HG03520 (cell line): ENCODE data around the gene PRSS2.
"Not testable (repeated sequence)": the region's sequence is repeated elsewhere in the genome, so short reads cannot be mapped to it uniquely, and the experiment has no call there.

Experiments
- ATAC-seq: cut with Tn5 transposase; IDR thresholded peaks from one replicate; pipeline ENCODE4 v1.9.1; 2021; ENCODE audit warnings: mild to moderate bottlenecking, moderate library complexity; ENCODE audit not compliant: unreplicated experiment

Gene PRSS2

GRCh38 chr7:142770661-142771352 lies at the start of gene PRSS2:
Gene PRSS2 (plus strand): TSS chr7:142770970. CDS start chr7:142770983, 13 bp downstream.
- no peak for ATAC-seq

DNA sequence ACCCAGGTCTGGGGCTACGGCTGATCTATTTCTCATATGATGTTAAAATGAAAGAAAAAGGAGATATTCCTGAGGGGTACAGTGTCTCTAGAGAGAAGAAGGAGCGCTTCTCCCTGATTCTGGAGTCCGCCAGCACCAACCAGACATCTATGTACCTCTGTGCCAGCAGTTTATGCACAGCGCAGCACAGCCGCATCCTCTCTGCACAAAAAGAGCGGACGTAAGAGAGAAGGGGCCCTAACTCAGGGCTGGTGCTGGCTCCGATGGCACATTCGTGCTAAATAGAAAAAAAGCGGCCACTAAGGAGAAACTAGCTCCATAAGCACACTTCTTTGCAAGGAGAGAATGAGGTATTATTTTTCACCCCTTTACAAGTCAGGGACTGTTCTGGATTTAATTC lies 49.8 kb upstream of the PRSS2 start:
- no peak for ATAC-seq

DNA sequence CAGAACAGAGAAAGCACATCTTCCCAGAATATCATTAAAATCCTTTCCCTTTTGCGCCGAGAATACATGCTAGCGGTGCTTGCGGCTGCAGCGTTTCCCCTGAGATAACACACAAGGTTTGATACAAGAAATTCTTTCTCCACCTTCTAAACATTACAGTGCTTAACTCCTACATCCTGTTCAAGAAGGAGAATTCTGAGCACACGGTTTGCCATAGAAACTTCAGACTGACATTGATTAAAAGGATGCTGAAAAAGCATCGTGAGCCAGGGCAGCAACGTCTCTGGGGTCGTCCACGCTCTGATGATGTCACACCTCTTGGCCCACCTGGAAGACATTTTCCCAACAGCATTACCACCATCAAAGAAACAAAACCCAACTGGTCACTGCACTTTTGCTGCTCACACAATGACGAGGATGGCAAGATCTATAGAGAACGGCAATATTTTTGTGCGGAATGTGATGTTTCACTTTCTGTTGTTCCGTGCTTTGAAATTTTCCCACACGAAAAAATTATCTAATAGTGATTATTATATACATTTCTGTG lies 48.4 kb upstream of the PRSS2 start:
- no peak for ATAC-seq

DNA sequence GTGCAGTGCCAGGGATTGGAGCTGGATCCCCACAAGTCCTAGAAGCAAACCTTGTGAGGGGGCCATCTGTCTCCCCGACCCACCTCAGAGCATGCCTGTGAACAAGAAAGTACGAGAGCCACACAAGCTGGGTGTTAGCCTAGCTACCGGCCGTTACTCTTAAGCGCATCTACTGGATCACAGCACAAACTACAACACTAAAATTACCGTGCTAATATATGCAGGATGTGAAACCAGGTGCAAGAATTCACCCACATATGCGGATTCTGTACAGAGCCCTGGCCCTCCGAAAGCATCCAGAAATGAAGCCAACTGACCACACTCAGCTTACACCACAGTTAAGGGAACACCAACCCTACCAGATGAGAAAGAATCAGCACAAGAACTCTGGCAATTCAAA lies 37.5 kb upstream of the PRSS2 start:
- peak; percentile 89 for ATAC-seq

DNA sequence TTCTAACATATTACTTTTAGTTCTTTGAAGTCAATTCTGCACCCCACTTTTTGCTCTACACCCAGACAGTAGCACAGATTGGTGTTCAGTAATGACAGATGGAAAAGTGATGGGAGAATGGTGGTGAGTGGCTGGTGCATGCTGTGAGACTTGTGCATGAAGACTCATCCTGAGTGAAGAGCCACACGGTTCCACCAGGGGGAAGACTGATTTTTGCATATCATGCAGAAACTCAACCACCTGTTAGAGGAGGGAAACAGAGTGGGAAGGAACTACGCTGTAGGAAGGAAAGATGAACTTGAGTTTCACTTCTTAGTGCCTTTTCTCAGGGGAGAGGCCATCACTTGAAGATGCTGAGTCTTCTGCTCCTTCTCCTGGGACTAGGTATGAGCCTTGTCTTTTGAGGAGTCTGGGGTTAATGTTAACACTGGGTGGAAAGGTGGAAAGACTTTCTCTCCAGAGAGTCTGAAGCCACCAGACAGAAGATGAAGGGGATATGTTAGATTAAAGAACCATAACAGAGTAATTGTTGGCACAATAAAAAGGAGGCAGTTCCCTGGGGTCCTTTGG lies 30.8 kb upstream of the PRSS2 start:
- ATAC-seq, result peak; percentile 96

DNA sequence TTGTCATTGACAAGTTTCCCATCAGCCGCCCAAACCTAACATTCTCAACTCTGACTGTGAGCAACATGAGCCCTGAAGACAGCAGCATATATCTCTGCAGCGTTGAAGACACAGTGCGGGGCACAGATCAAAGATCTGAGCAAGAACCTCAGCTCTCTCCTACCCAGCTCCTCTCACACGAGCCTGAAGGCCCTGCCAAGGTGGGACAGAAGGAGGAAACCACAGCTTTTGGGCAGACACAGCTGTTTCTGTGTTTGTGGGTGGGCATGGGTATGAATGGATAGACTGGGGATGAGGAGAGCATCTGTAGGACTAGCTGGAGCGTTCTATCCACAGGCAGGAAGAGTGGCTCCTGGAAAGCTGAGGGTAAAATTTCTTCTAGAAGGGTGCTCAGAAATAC lies 30.0 kb upstream of the PRSS2 start:
- no peak for ATAC-seq

DNA sequence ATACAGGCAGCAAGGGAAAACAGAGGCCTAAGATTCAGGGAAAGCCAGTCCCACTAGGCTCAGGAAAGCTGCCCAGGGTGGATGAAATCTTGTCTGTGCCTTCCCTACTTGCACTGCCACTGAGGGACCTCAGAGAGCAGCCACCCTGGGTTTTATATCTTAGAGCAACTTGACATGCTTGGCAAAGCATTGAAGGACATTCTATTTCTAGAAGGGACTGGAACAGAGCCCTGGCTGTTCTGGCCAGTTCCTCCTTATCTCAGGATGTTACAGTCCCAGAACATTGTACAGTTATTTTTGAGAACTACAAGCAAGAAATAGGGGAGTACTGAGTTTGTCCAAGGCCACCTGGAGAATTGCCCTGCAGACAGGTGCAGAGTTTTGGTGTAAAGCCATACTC lies 28.8 kb upstream of the PRSS2 start:
- not testable (repeated sequence) for ATAC-seq

GRCh38 chr7:142745091-142745635 lies 25.6 kb upstream of the PRSS2 start:
- no peak for ATAC-seq

- no peak for ATAC-seq
Measured at GRCh38 chr7:142745745-142746144, 25.0 kb upstream of the PRSS2 start.

- ATAC-seq, result no peak
Measured at GRCh38 chr7:142746264-142746663, 24.5 kb upstream of the PRSS2 start.

DNA sequence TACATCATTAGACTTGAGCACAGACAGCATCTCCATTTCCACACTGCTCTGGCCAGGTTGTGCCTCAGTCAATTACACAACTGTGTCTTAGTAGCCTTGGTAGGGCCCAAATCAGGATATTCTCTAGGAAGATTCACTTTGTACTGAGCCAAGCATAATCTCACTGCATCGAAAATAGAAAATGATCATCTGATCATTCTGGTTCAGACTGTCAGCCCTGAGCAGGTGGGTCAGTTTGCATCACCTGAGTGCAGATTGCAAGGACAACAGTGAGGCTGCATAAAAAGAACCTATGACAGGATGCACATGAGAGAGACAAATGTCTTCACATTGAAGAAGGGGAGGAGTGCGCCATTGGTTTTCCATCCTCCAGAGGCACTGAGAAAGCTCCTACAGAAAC lies 22.4 kb upstream of the PRSS2 start:
- ATAC-seq, result not testable (repeated sequence)

DNA sequence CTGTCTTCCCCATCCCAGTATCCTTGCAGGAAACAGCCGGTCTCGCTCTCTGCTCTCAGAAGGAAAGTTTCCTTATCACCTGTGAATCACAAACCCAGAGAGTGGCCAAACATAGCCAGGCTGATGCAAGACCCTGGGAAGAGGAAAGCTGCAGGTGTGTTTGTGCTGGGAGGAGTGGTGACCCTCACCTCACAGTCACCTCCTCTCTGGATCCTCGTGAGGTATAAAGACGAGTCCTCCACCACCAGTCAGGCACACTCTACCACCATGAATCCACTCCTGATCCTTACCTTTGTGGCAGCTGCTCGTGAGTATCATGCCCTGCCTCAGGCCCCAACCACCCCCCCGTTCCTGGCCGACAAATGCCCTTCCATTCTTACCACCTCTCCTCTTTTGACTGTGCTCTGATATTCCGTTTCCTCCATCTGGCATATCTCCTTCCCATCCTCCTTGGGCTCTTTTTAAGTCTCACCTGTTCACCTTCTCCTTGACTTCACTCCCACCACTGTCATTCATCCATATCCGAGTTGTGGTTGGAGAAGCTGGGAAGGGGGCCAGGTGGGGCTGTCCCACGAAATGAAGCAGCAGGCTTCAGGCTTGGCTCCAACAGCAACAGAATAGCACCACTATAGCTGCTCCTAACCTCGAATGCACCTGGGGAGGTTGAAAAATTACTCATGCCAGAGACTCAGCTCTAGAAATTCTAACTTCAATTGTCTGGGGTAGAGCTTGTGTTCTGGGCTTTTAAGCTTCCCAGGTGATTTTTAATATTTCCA lies 21.4 kb upstream of the PRSS2 start, which contains the start of gene PRSS1:
Gene PRSS1 (plus strand): TSS at position 255 of the 776 bp plus-strand sequence. CDS start 13 bp downstream, at position 268.
- no peak for ATAC-seq

GRCh38 chr7:142750321-142750938 lies 20.3 kb upstream of the PRSS2 start:
- ATAC-seq, result no peak

DNA sequence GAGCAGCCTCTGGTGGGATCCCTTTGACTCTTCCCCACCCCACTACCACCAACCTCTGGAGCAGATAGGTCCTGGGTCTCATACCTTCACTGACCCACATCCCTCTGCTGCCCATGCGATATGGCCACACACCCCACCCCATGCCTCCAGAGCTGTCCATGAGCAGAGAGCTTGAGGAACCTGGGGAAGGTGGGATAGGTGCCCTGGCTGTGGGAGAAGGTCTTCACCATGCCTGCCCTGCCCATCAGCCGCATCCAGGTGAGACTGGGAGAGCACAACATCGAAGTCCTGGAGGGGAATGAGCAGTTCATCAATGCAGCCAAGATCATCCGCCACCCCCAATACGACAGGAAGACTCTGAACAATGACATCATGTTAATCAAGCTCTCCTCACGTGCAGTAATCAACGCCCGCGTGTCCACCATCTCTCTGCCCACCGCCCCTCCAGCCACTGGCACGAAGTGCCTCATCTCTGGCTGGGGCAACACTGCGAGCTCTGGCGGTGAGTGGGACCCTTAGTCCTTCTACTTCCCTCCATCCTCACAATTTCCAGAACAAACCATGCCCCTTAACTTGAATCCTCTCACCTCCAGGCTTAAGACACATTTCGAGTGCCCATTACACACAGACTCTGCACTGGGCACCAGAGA lies 19.1 kb upstream of the PRSS2 start:
- not testable (repeated sequence) for ATAC-seq

GRCh38 chr7:142752376-142753225 lies 18.2 kb upstream of the PRSS2 start:
- ATAC-seq, result no peak

- no peak for ATAC-seq
Measured at GRCh38 chr7:142753366-142753765, 17.4 kb upstream of the PRSS2 start.

- ATAC-seq, result not testable (repeated sequence)
Measured at GRCh38 chr7:142753925-142754491, 16.8 kb upstream of the PRSS2 start.

DNA sequence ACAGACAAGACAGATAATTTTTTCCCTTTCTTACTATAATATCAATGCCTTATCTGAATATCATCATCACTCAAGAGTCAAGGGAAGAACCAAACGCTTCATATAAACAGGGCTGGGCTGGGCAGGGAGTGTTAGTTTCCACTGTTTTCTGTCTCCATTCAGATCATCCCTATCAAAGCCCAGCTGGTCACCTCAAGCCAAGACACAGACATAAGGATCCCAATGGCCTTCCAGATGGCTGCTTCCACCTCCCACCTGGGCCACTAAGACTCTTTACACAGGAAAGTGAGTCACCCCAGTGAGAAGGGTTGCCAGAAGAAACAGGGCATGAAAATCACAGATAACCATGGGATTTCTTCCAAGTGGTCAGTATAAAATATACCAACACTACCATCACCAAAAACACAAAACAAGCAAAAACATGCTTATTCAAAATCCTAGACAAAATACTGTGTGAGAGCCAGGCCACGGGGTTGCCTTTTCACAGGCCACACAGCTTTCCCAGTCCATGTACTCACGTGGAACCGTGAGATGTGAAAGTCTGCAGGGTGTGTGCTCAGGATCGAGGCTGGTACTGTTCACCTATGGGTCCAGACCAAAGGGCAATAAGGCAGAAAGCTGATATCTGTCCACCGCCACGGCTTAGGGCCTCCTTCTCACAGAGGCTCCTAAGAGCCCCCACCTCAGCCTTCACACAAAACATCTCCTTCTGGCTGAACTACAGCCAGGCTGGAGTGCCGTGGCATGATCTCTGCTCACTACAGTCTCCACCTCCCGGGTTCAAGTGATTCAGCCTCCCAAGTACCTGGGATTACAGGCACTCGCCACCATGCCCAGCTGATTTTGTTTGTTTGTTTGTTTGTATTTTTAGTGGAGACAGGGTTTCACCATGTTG lies 15.8 kb upstream of the PRSS2 start:
- no peak for ATAC-seq
